ENCODE results near the gene NR2C2AP.

DNA sequence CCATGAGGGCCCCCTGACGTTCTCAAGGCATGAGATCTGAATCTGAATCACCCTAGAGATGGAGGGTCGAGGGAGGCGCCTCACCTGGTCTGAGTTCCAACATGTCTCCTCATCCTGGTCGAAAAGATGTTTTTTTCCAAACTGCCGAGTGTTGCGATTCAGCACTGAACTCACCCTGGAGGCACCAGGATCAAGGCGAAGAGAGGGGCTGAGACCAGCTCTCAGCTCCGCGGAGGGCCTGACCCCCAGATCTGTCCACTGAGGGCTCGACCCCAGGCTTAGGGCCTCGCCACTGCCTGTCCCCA is 555 bp downstream of the NR2C2AP start:
- TF ChIP-seq, protein P1, sequence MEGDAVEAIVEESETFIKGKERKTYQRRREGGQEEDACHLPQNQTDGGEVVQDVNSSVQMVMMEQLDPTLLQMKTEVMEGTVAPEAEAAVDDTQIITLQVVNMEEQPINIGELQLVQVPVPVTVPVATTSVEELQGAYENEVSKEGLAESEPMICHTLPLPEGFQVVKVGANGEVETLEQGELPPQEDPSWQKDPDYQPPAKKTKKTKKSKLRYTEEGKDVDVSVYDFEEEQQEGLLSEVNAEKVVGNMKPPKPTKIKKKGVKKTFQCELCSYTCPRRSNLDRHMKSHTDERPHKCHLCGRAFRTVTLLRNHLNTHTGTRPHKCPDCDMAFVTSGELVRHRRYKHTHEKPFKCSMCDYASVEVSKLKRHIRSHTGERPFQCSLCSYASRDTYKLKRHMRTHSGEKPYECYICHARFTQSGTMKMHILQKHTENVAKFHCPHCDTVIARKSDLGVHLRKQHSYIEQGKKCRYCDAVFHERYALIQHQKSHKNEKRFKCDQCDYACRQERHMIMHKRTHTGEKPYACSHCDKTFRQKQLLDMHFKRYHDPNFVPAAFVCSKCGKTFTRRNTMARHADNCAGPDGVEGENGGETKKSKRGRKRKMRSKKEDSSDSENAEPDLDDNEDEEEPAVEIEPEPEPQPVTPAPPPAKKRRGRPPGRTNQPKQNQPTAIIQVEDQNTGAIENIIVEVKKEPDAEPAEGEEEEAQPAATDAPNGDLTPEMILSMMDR (IDR thresholded peaks at IDR 0.05) = no peak
- no peak for TF ChIP-seq ZFX (IDR thresholded peaks at IDR 0.05; ENCODE audit: borderline replicate concordance)
